Posterior cingulate gyrus (tissue), 11 donors: ENCODE results near the gene FIBIN.
"Not testable (repeated sequence)": the region's sequence is repeated elsewhere in the genome, so short reads cannot be mapped to it uniquely, and the experiment has no call there.

Source experiments
- DNase-seq, 10 donors: peaks; one replicate each; pipeline versions ENCODE4 v3.0.0 to v3.0.0-alpha.2; 2020 to 2021; ENCODE audit warnings: mixed read lengths in 3 of 10
- intact Hi-C: fragments of 100-400 bp; cut with DNase I; formaldehyde crosslinking; loops from one replicate; pipeline ENCODE4 v1.15.1; 2023

The FIBIN gene

GRCh38 chr11:26974996-26975395, 18.9 kb upstream of the FIBIN start:
- intact Hi-C loops = no loop called here
- no peak for DNase-seq

- intact Hi-C loops = no loop called here
- no peak for DNase-seq
These were observed 17.5 kb upstream of the FIBIN start for GRCh38 chr11:26976389-26976788.

- intact Hi-C loops = not testable (repeated sequence)
- peak in 1 of 10 donors; percentile 54 for DNase-seq
These were observed 16.7 kb upstream of the FIBIN start for GRCh38 chr11:26977209-26977608.

GRCh38 chr11:26983645-26984044, 10.3 kb upstream of the FIBIN start:
- no peak for DNase-seq
- intact Hi-C loops = no loop called here

- DNase-seq = no peak
- intact Hi-C loops = no loop called here
These were observed 8.4 kb upstream of the FIBIN start for GRCh38 chr11:26985470-26985869.

GRCh38 chr11:26985943-26986342, 8.0 kb upstream of the FIBIN start:
- DNase-seq = no peak

GRCh38 chr11:26987272-26987671, 6.6 kb upstream of the FIBIN start:
- no peak for DNase-seq
- intact Hi-C loops = no loop called here

More at GRCh38 chr11:26985943-26986342, 8.0 kb upstream of the FIBIN start:
- intact Hi-C loops = no loop called here

GRCh38 chr11:26987731-26988130, 6.2 kb upstream of the FIBIN start:
- intact Hi-C loops = no loop called here
- no peak for DNase-seq

GRCh38 chr11:26992031-26992541, 1.8 kb upstream of the FIBIN start:
- DNase-seq = no peak
- intact Hi-C loops = no loop called here

GRCh38 chr11:26994631-26995095, 751 bp downstream of the FIBIN start:
- DNase-seq = peak in 3 of 10 donors; percentile 9 to 63 (median 11)
- intact Hi-C loops = no loop called here

- no peak for DNase-seq
- intact Hi-C loops = no loop called here
These were observed 2.0 kb downstream of the FIBIN start for GRCh38 chr11:26995701-26996460.

GRCh38 chr11:26997378-26997777, 3.5 kb downstream of the FIBIN start:
- no peak for DNase-seq
- intact Hi-C loops = no loop called here

GRCh38 chr11:27001136-27001730, 7.3 kb downstream of the FIBIN start:
- intact Hi-C loops, DNase-seq: not testable (repeated sequence)

GRCh38 chr11:27002431-27002830, 8.5 kb downstream of the FIBIN start:
- intact Hi-C loops = no loop called here
- no peak for DNase-seq

GRCh38 chr11:27002838-27003237, 8.9 kb downstream of the FIBIN start:
- intact Hi-C loops = no loop called here
- no peak for DNase-seq

- no peak for DNase-seq
- intact Hi-C loops = no loop called here
These were observed 10.2 kb downstream of the FIBIN start for GRCh38 chr11:27004103-27004502.

GRCh38 chr11:27008811-27009535, 15.1 kb downstream of the FIBIN start:
- no peak for DNase-seq

GRCh38 chr11:27011560-27012233, 17.8 kb downstream of the FIBIN start:
- DNase-seq = no peak
- intact Hi-C loops = no loop called here

More at GRCh38 chr11:27008811-27009535, 15.1 kb downstream of the FIBIN start:
- intact Hi-C loops = no loop called here

- intact Hi-C loops = no loop called here
- DNase-seq = peak in 1 of 10 donors; percentile 10
These were observed 18.5 kb downstream of the FIBIN start for GRCh38 chr11:27012234-27012921.

- intact Hi-C loops = no loop called here
- no peak for DNase-seq
These were observed 20.0 kb downstream of the FIBIN start for GRCh38 chr11:27013781-27014361.
